Neural cell (in vitro differentiated cells): Measurements from ENCODE around the gene IRF2BP2. TPM values are rescaled to one million over a fixed set of nuclear protein-coding genes. Genes with fewer than 3 reads are reported as not detected.

ENCODE experiments used
- H2AFZ ChIP-seq: fragments of 200-600, 300-800 bp; sonication (generic), shearing (Covaris generic); 2 replicates; pipeline ENCODE4 v1.6.0; 2014; ENCODE audit warnings: low read depth, mild to moderate bottlenecking, antibody characterized with exemption, low read length, moderate library complexity
- H3F3A ChIP-seq: fragments of 200-600 bp; shearing (Covaris generic); 2 replicates; pipeline ENCODE4 v1.6.1; 2016; ENCODE audit warnings: mild to moderate bottlenecking, moderate library complexity, mixed read lengths, antibody characterized with exemption, low read length; ENCODE audit not compliant: insufficient read depth, poor library complexity, severe bottlenecking
- H3K27ac ChIP-seq: fragments of 200-600, 300-800 bp; sonication (generic), shearing (Covaris generic); 2 replicates; pipeline ENCODE4 v1.5.1; 2014; ENCODE audit warnings: mild to moderate bottlenecking, low read length, moderate library complexity
- H3K27me3 ChIP-seq: fragments of 300-800, 200-600 bp; sonication (generic), shearing (Covaris generic); 2 replicates; pipeline ENCODE4 v1.6.0; 2014; ENCODE audit warnings: mild to moderate bottlenecking, low read depth, low read length, moderate library complexity; ENCODE audit not compliant: insufficient read depth
- H3K36me3 ChIP-seq: fragments of 300-800, 200-600 bp; sonication (generic), shearing (Covaris generic); 2 replicates; pipeline ENCODE4 v1.5.1; 2014; ENCODE audit warnings: mild to moderate bottlenecking, antibody characterized with exemption, low read length, moderate library complexity; ENCODE audit not compliant: insufficient read depth
- H3K4me2 ChIP-seq: fragments of 300-800, 200-600 bp; sonication (generic), shearing (Covaris generic); 2 replicates; pipeline ENCODE4 v1.6.0; 2014; ENCODE audit warnings: mild to moderate bottlenecking, low read length
- H3K4me3 ChIP-seq: fragments of 300-800, 200-600 bp; sonication (generic), shearing (Covaris generic); 2 replicates; pipeline ENCODE4 v1.5.1; 2014; ENCODE audit warnings: mild to moderate bottlenecking, low read length, moderate library complexity
- H3K79me2 ChIP-seq: fragments of 200-600 bp; shearing (Covaris generic); replicated peaks from 2 replicates; pipeline ENCODE4 v1.6.0; 2014; ENCODE audit warnings: mild to moderate bottlenecking, low read length, moderate library complexity; ENCODE audit not compliant: insufficient read depth
- H3K9ac ChIP-seq: fragments of 300-800, 200-600 bp; sonication (generic), shearing (Covaris generic); 2 replicates; pipeline ENCODE4 v1.6.1; 2016; ENCODE audit warnings: mild to moderate bottlenecking, low read length, mixed read lengths
- H3K9me2 ChIP-seq: fragments of 200-600 bp; shearing (Covaris generic); 2 replicates; pipeline ENCODE4 v1.6.1; 2016; ENCODE audit warnings: mild to moderate bottlenecking, low read length, mixed read lengths; ENCODE audit not compliant: insufficient read depth
- H3K9me3 ChIP-seq: fragments of 200-600, 300-800 bp; sonication (generic), shearing (Covaris generic); 2 replicates; pipeline ENCODE4 v1.6.1; 2016; ENCODE audit warnings: mild to moderate bottlenecking, mixed run types, low read length, moderate library complexity, mixed read lengths
- H4K20me1 ChIP-seq: fragments of 200-600 bp; shearing (Covaris generic); 2 replicates; pipeline ENCODE4 v1.6.1; 2016; ENCODE audit warnings: mild to moderate bottlenecking, mixed run types; ENCODE audit not compliant: insufficient read depth
- CTCF ChIP-seq: fragments of 450-650 bp; IDR thresholded peaks from 2 replicates; pipeline ENCODE4 v1.5.1; 2014; ENCODE audit warnings: antibody characterized with exemption, mild to moderate bottlenecking, moderate library complexity; ENCODE audit not compliant: poor library complexity, severe bottlenecking
- EZH2 ChIP-seq: fragments of 200-600, 300-800 bp; shearing (Covaris generic), sonication (generic); IDR thresholded peaks from 2 replicates; pipeline ENCODE4 v1.6.1; 2014; ENCODE audit warnings: antibody characterized with exemption, low read length, borderline replicate concordance, mild to moderate bottlenecking; ENCODE audit not compliant: insufficient read depth, poor library complexity, severe bottlenecking
- MXI1 ChIP-seq: fragments of 450-650 bp; conservative IDR thresholded peaks from 2 replicates; pipeline ENCODE4 v1.6.1; 2014; ENCODE audit warnings: antibody characterized with exemption, mild to moderate bottlenecking; ENCODE audit not compliant: poor library complexity, severe bottlenecking
- POLR2AphosphoS5 ChIP-seq: IDR thresholded peaks from 2 replicates; pipeline ENCODE4 v1.6.1; 2012
- RAD21 ChIP-seq: fragments of 450-650 bp; conservative IDR thresholded peaks from 2 replicates; pipeline ENCODE4 v1.6.1; 2014; ENCODE audit warnings: antibody characterized with exemption, mild to moderate bottlenecking, moderate library complexity
- REST ChIP-seq: IDR thresholded peaks from 2 replicates; pipeline ENCODE4 v1.6.1; 2012; ENCODE audit warnings: borderline replicate concordance
- SMC3 ChIP-seq: fragments of 450-650 bp; conservative IDR thresholded peaks from 2 replicates; pipeline ENCODE4 v1.6.1; 2014; ENCODE audit warnings: antibody characterized with exemption, mild to moderate bottlenecking, moderate library complexity; ENCODE audit not compliant: poor library complexity
- TAF1 ChIP-seq: IDR thresholded peaks from 2 replicates; pipeline ENCODE4 v1.6.1; 2012; ENCODE audit warnings: low read depth
- polyA plus RNA-seq: library from polyadenylated mRNA; depleted of rRNA; stranded (reverse); fragments of >200 nt; gene quantifications from 2 replicates; pipeline ENCODE4 v1.2.3, GENCODE V29; 2014

The IRF2BP2 gene
- polyA plus RNA-seq, 1 donor from 2014 or later = 56.9 TPM

- peak overlapping the region; percentile 90 for H3K4me3 ChIP-seq
- H3K27me3 ChIP-seq = no peaks in the 10 kb centered on the region
- H3K4me2 ChIP-seq = peak overlapping the region; percentile 99
- no peak overlapping the region for H2AFZ ChIP-seq
- H3K9me3 ChIP-seq = no peaks in the 10 kb centered on the region
- peak overlapping the region; percentile 94 for H3K9ac ChIP-seq
- no peaks in the 10 kb centered on the region for H3K9me2 ChIP-seq
- peak overlapping the region; percentile 26 for H3K27ac ChIP-seq
- peaks cover 21% of the 10 kb centered on the region for H4K20me1 ChIP-seq
- peaks cover 77% of the 10 kb centered on the region for H3K79me2 ChIP-seq
- peaks cover 15% of the 10 kb centered on the region for H3K36me3 ChIP-seq
- TF ChIP-seq CTCF (no peak), EZH2 (no peak), SMC3 (no peak), POLR2AphosphoS5 (no peak)
- peaks cover 7% of the 10 kb centered on the region for H3F3A ChIP-seq
Measured at GRCh38 chr1:234603221-234604204, 6.5 kb downstream of the IRF2BP2 start.

- Histone ChIP-seq H3F3A (peaks cover 7% of the 10 kb centered on the region), H2AFZ (no peak overlapping the region), H3K79me2 (peaks cover 68% of the 10 kb centered on the region), H3K36me3 (peaks cover 15% of the 10 kb centered on the region), H3K4me3 (peak overlapping the region; percentile 90), H3K9me2 (no peaks in the 10 kb centered on the region), H4K20me1 (peaks cover 17% of the 10 kb centered on the region), H3K4me2 (peak overlapping the region; percentile 99), H3K9ac (no peak overlapping the region), H3K9me3 (no peaks in the 10 kb centered on the region), H3K27ac (no peak overlapping the region), H3K27me3 (no peaks in the 10 kb centered on the region)
- TF ChIP-seq POLR2AphosphoS5 (peak; percentile 23), MXI1 (no peak), SMC3 (peak; percentile 28)
Measured at GRCh38 chr1:234602334-234603220, 7.4 kb downstream of the IRF2BP2 start.

- Histone ChIP-seq H3K27ac (no peak overlapping the region), H3K4me2 (no peak overlapping the region), H3K9me2 (no peaks in the 10 kb centered on the region), H3K4me3 (peak overlapping the region; percentile 90), H3K9me3 (no peaks in the 10 kb centered on the region), H3F3A (peaks cover 7% of the 10 kb centered on the region), H3K9ac (no peak overlapping the region), H3K79me2 (peaks cover 56% of the 10 kb centered on the region), H2AFZ (no peak overlapping the region), H3K27me3 (no peaks in the 10 kb centered on the region), H3K36me3 (peaks cover 8% of the 10 kb centered on the region), H4K20me1 (peaks cover 7% of the 10 kb centered on the region)
- TF ChIP-seq MXI1 (no peak), POLR2AphosphoS5 (no peak), RAD21 (no peak), REST (no peak), SMC3 (no peak), TAF1 (no peak)
Measured at GRCh38 chr1:234601301-234602017, 8.5 kb downstream of the IRF2BP2 start.
